ENCODE results near the gene WNK2.

Gene WNK2

DNA sequence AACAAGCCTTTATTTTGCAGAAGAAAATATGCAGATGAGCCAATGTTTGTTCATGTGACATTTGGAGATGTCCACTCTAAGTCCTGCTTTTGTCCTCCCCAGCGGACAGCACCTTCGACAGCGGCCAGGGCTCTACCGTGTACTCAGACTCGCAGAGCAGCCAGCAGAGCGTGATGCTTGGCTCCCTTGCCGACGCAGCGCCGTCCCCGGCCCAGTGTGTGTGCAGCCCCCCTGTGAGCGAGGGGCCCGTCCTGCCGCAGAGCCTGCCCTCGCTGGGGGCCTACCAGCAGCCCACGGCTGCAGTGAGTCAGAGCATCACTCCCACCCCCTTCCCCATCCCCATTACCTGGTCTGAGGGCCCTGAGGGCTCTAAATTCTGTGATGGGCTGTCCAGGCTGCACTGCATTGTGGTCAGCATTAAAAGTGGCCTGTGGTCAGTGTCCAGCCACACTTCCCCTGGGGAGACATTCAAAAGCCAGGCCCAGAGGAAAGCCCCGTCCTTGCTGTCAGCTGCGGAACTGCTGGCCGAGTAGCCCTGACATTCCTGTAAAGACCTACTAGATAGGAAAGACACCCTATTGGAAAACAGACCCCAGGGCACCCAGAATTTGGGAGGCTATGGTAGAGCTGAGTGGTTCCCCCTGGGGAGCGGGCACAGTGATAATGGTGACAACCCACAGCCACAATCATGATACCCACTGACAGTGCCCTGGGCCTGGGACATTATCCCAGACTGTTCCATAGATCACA, 69.0 kb downstream of the WNK2 start:
- TF ChIP-seq, protein P1, sequence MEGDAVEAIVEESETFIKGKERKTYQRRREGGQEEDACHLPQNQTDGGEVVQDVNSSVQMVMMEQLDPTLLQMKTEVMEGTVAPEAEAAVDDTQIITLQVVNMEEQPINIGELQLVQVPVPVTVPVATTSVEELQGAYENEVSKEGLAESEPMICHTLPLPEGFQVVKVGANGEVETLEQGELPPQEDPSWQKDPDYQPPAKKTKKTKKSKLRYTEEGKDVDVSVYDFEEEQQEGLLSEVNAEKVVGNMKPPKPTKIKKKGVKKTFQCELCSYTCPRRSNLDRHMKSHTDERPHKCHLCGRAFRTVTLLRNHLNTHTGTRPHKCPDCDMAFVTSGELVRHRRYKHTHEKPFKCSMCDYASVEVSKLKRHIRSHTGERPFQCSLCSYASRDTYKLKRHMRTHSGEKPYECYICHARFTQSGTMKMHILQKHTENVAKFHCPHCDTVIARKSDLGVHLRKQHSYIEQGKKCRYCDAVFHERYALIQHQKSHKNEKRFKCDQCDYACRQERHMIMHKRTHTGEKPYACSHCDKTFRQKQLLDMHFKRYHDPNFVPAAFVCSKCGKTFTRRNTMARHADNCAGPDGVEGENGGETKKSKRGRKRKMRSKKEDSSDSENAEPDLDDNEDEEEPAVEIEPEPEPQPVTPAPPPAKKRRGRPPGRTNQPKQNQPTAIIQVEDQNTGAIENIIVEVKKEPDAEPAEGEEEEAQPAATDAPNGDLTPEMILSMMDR (IDR thresholded peaks at IDR 0.05; ENCODE audit: low read depth, low read length) = no peak
- TF ChIP-seq POLR2A (IDR thresholded peaks at IDR 0.05; ENCODE audit: extremely low read depth, insufficient read length) = no peak
- TF ChIP-seq MYC (IDR thresholded peaks at IDR 0.05; ENCODE audit: low read depth, low read length) = no peak
- TF ChIP-seq, protein P2, sequence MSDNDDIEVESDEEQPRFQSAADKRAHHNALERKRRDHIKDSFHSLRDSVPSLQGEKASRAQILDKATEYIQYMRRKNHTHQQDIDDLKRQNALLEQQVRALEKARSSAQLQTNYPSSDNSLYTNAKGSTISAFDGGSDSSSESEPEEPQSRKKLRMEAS (IDR thresholded peaks at IDR 0.05; ENCODE audit: low read depth, low read length) = no peak
- no peak for DNase-seq (ENCODE audit: low read depth)
- H3K4me3 ChIP-seq (ENCODE audit: low read depth, low read length) = no peak overlapping the region

DNA sequence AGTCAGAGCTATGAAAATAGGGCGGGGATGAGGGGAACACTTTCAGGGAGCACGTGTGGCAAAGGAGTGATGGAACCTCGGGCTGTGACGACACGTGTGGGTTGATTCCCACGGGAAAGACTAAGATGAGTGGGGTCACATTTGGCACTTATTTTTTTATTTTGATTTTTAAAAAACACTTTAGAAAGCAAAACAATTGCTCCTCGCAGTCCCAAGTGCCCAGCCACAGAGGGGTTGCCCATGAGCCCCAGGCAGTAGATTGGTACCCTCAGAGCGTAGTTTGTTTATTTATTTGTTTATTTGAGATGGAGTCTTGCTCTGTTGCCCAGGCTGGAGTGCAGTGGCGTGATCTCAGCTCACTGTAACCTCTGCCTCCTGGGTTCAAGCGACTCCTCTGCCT, 69.7 kb downstream of the WNK2 start:
- TF ChIP-seq MYC (IDR thresholded peaks at IDR 0.05; ENCODE audit: low read depth, low read length) (no peak), POLR2A (IDR thresholded peaks at IDR 0.05; ENCODE audit: extremely low read depth, insufficient read length) (no peak)
- TF ChIP-seq, protein P1 (IDR thresholded peaks at IDR 0.05; ENCODE audit: low read depth, low read length) = no peak
- TF ChIP-seq, protein P2 (IDR thresholded peaks at IDR 0.05; ENCODE audit: low read depth, low read length) = no peak
- H3K4me3 ChIP-seq (ENCODE audit: low read depth, low read length) = no peak overlapping the region
- no peak for DNase-seq (ENCODE audit: low read depth)

DNA sequence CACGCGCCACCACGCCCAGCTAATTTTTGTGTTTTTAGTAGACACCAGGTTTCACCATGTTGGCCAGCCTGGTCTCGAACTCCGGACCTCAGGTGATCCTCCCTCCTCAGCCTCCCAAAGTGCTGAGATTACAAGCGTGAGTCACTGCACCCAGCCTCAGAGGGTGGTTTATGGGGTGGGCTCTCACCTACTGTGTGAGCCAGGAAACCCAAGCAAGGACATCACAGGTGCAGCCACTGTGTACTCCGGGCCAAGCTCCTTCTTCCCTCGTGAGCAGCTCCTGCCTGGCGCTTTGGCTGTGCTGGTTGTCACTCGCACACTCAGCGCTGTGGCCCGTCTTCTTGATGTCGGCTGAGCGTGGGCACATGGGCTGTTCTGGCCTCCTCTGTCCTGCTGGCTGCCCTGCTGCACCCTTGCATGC, 70.1 kb downstream of the WNK2 start:
- no peak for DNase-seq (ENCODE audit: low read depth)
- TF ChIP-seq, protein P2 (IDR thresholded peaks at IDR 0.05; ENCODE audit: low read depth, low read length) = no peak
- no peak for TF ChIP-seq MYC (IDR thresholded peaks at IDR 0.05; ENCODE audit: low read depth, low read length)
- TF ChIP-seq POLR2A (IDR thresholded peaks at IDR 0.05; ENCODE audit: extremely low read depth, insufficient read length) = no peak
- TF ChIP-seq, protein P1 (IDR thresholded peaks at IDR 0.05; ENCODE audit: low read depth, low read length) = no peak
- no peak overlapping the region for H3K4me3 ChIP-seq (ENCODE audit: low read depth, low read length)

DNA sequence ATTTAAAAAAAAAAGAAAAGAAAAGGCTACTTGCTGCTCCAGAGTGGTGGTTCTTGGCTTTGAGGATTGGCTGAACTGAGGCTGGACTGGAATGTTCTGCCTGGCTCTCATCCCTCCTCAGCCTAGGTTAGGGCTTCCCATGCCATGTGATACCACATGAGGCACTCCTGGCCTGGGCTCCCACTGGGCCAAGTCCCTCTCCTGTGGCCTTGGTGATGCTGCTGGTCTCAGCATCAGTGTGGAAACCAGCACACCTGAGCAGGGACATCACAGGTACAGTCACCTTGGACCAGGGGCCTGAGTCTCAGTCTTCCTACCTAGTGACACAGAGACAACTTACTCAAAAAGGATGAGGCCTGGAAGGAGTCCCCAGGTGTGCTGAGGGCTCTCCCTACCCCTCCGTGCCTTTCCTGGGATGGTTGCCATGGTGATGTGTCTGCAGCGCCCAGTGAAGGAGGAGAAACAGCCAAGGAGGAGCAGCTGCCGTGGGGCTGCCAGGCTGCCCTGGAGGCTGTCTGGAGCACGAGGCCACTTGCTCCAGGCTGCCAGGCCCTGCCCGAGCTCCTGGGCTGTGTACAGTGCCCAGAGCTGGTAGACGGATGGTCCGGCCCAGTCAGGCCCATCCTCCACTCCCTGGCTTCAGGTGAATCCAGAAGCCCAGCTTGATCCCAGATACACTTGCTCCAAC, 71.0 kb downstream of the WNK2 start:
- TF ChIP-seq POLR2A (IDR thresholded peaks at IDR 0.05; ENCODE audit: extremely low read depth, insufficient read length) (no peak), MYC (IDR thresholded peaks at IDR 0.05; ENCODE audit: low read depth, low read length) (no peak)
- TF ChIP-seq, protein P2 (IDR thresholded peaks at IDR 0.05; ENCODE audit: low read depth, low read length) = no peak
- TF ChIP-seq, protein P1 (IDR thresholded peaks at IDR 0.05; ENCODE audit: low read depth, low read length) = no peak
- DNase-seq (ENCODE audit: low read depth) = no peak
- no peak overlapping the region for H3K4me3 ChIP-seq (ENCODE audit: low read depth, low read length)

DNA sequence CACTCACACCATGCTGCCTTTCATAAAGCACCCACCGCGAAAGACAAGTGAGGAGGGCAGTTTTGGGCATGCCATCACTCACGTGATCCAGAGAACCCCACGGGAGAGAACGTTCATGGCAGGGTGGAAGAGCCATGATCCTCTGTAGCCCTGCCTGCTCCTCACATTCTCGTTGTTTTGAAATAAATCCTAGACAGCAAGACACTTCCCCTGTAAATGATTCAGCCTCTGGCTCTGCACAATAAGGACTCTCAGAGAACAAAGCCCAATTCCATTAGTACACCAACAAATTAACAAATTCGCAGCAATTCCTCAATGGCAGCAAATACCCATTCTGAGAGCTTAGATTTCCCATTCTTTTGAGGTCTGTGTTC, 71.5 kb downstream of the WNK2 start:
- no peak for DNase-seq (ENCODE audit: low read depth)
- TF ChIP-seq, protein P1 (IDR thresholded peaks at IDR 0.05; ENCODE audit: low read depth, low read length) = no peak
- TF ChIP-seq POLR2A (IDR thresholded peaks at IDR 0.05; ENCODE audit: extremely low read depth, insufficient read length) = no peak
- TF ChIP-seq, protein P2 (IDR thresholded peaks at IDR 0.05; ENCODE audit: low read depth, low read length) = no peak
- no peak for TF ChIP-seq MYC (IDR thresholded peaks at IDR 0.05; ENCODE audit: low read depth, low read length)
- H3K4me3 ChIP-seq (ENCODE audit: low read depth, low read length) = no peak overlapping the region
